GM04504 (cell line): ENCODE data around the gene RFFL.
"Not testable (repeated sequence)": the region's sequence is repeated elsewhere in the genome, so short reads cannot be mapped to it uniquely, and the experiment has no call there.

Experiments used
- DNase-seq: peaks from one replicate; pipeline ENCODE4 v3.0.0-alpha.2; 2012; ENCODE audit warnings: low read depth

RFFL gene, protein sequence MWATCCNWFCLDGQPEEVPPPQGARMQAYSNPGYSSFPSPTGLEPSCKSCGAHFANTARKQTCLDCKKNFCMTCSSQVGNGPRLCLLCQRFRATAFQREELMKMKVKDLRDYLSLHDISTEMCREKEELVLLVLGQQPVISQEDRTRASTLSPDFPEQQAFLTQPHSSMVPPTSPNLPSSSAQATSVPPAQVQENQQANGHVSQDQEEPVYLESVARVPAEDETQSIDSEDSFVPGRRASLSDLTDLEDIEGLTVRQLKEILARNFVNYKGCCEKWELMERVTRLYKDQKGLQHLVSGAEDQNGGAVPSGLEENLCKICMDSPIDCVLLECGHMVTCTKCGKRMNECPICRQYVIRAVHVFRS

GRCh38 chr17:35063514-35064223 is at the start of gene RFFL:
Gene RFFL (minus strand): TSS chr17:35063707. CDS start chr17:35026553, 37,154 bp downstream.
- DNase-seq = peak; percentile 95

DNA sequence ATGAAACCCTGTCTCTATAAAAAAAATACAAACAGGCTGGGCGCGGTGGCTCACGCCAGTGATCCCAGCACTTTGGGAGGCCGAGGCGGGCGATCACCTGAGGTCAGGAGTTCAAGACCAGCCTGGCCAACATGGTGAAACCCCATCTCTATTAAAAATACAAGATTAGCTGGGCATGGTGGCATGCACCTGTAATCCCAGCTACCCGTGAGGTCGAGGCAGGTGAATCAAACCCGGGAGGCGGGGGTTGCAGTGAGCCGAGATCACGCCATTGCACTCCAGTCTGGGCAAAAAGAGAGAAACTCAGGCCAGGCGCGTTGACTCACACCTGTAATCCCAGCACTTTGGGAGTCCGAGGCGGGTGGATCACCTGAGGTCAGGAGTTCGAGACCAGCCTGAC is 47.3 kb upstream of the RFFL start:
- not testable (repeated sequence) for DNase-seq

- DNase-seq = no peak
Observed at GRCh38 chr17:35104844-35105450, 41.4 kb upstream of the RFFL start.

DNA sequence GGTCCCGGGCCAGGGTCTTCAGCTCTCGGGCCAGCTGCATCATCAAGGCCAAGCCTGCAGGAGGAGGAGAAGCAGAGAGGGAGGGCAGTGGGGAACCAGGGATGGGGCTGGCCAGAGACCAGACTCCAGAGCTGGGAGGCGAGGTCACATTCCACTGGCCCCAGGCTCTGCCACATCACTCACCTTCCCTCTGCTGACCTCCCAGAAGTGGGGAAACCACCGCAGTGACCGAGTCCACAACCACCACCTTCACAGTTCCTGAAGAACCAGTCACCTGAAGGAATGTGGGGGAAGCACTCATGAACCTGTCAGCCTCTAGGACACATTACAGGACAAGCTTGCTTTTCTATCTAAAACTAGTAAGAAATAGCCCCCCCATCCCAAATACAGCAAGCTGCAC is 39.8 kb upstream of the RFFL start:
- no peak for DNase-seq

DNA sequence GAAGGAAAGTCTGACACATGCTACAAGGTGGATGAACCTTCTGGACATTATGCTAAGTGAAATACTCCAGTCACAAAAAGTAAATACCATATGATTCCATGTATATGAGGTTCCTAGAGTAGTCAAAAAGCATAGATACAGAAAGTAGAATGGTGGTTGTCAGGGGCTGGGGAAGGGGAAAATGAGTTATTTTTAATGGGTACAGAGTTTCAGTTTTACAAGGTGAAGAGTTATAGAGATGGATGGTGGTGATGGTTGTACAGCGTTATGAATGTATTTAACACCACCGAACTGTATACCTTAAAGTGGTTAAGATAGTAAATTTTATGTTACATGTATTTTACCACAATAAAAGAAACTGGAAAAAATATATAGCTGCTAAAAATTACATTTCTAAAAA is 38.2 kb upstream of the RFFL start:
- DNase-seq = no peak

GRCh38 chr17:35101036-35101435 is 37.5 kb upstream of the RFFL start:
- no peak for DNase-seq

GRCh38 chr17:35099908-35100307 is 36.4 kb upstream of the RFFL start:
- DNase-seq = no peak

DNA sequence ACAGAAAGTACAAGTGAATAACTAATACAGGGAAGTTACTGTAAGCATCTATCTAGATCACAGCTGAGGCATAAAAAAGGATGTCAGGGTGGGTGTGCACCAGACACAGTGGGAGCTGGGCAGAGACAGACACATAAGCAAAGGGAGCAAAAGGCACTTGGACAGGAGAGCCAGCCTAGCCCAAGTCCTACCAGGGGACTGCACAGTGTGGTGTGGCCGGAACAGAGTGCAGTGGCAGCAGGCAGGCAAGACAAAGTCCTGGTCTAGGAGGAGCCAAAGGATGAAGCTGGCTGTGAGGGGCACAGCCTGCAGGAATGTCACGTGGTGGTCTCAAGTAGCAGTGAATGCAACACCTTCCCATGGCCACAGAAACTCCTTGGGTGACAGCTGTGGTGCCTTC is 34.3 kb upstream of the RFFL start:
- DNase-seq = no peak

DNA sequence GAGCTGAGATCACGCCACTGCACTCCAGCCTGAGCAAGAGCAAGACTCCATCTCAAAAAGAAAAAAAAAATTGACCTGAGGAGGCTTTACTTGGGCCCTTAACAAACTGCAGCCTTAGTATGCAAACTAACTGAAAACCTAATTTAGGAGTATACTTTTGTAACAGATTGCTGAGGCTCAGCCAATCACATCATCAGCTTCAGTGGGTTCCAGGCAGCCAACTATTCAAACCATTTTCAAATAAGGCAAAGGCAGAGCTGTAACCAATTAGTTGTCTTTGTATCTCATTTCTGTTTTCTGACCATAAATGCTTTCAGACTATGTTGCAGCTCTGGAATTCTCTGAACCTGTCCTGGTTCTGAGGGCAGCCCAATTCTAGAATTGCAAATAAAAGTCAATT is 32.2 kb upstream of the RFFL start:
- no peak for DNase-seq

GRCh38 chr17:35094902-35095301 is 31.4 kb upstream of the RFFL start:
- peak; percentile 62 for DNase-seq

GRCh38 chr17:35090707-35091106 is 27.2 kb upstream of the RFFL start:
- DNase-seq = not testable (repeated sequence)

GRCh38 chr17:35089586-35090296 is 26.2 kb upstream of the RFFL start:
- no peak for DNase-seq

- peak; percentile 62 for DNase-seq
Observed at GRCh38 chr17:35088881-35089585, 25.5 kb upstream of the RFFL start.

- DNase-seq = no peak
Observed at GRCh38 chr17:35088356-35088880, 24.9 kb upstream of the RFFL start.

GRCh38 chr17:35087731-35088355 is 24.3 kb upstream of the RFFL start:
- DNase-seq = no peak

GRCh38 chr17:35086931-35087573 is 23.5 kb upstream of the RFFL start:
- no peak for DNase-seq

DNA sequence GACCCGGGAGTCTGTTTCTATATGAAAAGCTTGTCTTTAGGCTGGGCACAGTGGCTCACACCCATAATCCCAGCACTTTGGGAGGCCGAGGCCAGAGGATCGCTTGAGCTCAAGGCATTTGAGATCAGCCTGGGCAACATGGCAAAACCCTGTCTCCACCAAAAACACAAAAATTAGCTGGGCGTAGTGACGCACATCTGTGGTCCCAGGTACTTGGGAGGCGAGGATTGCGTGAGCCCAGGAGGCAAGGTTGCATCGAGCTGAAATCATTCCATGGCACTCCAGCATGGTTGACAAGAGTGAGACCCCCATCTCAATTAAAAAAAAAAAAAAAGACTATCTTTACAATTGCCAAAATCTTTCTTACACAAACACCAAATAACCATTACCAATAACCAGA is 22.7 kb upstream of the RFFL start:
- DNase-seq = no peak

GRCh38 chr17:35084987-35085386 is 21.5 kb upstream of the RFFL start:
- no peak for DNase-seq

- DNase-seq = no peak
Observed at GRCh38 chr17:35083071-35083470, 19.6 kb upstream of the RFFL start.

DNA sequence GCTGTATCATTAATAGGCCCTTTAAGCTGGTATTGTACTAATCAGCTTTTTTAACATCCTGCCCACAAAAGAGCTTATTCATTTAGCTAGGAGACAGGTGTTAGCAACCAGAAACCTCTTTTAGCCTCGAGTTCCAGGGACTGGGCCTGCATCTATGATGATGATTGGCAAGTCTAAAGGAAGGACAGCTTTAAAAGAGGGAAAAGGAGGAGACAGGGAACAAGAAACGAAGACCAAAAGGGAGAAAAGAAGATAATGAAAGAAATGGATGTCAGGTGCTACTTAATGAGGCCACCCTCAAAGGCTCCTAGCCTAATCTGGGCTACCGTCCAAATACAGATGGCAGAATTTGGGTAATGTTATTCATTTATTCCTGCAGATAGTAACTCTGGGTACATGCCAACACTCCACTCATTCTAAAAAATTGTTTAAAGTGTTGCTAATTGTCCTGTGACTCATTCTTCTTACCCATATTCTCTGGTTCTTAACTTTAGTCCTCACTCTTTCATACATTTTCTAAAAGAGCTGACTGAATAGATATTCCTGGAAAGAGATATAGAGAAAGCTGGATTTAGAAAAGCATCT is 18.7 kb upstream of the RFFL start:
- DNase-seq = peak; percentile 58
